ENCODE results near the gene GBX1.

GBX1 gene

GRCh38 chr7:151139071-151139790 lies 28.3 kb downstream of the GBX1 start:
- no peak for DNase-seq

GRCh38 chr7:151138153-151138851 lies 29.2 kb downstream of the GBX1 start:
- DNase-seq: no peak

GRCh38 chr7:151137791-151138152 lies 29.7 kb downstream of the GBX1 start:
- no peak for DNase-seq

GRCh38 chr7:151137076-151137675 lies 30.3 kb downstream of the GBX1 start:
- DNase-seq: no peak

GRCh38 chr7:151135866-151136843 lies 31.3 kb downstream of the GBX1 start:
- no peak for DNase-seq

- DNase-seq: no peak
Observed at GRCh38 chr7:151135525-151135845, 32.0 kb downstream of the GBX1 start.

GRCh38 chr7:151134743-151135524 lies 32.6 kb downstream of the GBX1 start:
- DNase-seq: no peak

- DNase-seq: no peak
Observed at GRCh38 chr7:151133986-151134742, 33.3 kb downstream of the GBX1 start.

GRCh38 chr7:151133266-151133985 lies 34.1 kb downstream of the GBX1 start:
- DNase-seq: no peak

GRCh38 chr7:151132461-151133205 lies 34.9 kb downstream of the GBX1 start:
- DNase-seq: no peak

GRCh38 chr7:151131592-151132293 lies 35.8 kb downstream of the GBX1 start:
- no peak for DNase-seq

- no peak for DNase-seq
Observed at GRCh38 chr7:151131224-151131591, 36.3 kb downstream of the GBX1 start.

GRCh38 chr7:151130741-151131157 lies 36.7 kb downstream of the GBX1 start:
- no peak for DNase-seq

GRCh38 chr7:151129960-151130591 lies 37.4 kb downstream of the GBX1 start:
- no peak for DNase-seq

GRCh38 chr7:151129117-151129959 lies 38.2 kb downstream of the GBX1 start:
- DNase-seq: no peak

GRCh38 chr7:151128716-151129115 lies 38.8 kb downstream of the GBX1 start:
- DNase-seq: no peak

- no peak for DNase-seq
Observed at GRCh38 chr7:151128144-151128543, 39.4 kb downstream of the GBX1 start.
